IPS-NIHi7 (cell line): ENCODE data around the gene MAST2.
"Not testable (repeated sequence)": the region's sequence is repeated elsewhere in the genome, so short reads cannot be mapped to it uniquely, and the experiment has no call there.

ENCODE experiments used
- DNase-seq: peaks from one replicate; pipeline ENCODE4 v3.0.0; 2012; ENCODE audit warnings: mixed read lengths; ENCODE audit errors: extremely low spot score

MAST2 gene

DNA sequence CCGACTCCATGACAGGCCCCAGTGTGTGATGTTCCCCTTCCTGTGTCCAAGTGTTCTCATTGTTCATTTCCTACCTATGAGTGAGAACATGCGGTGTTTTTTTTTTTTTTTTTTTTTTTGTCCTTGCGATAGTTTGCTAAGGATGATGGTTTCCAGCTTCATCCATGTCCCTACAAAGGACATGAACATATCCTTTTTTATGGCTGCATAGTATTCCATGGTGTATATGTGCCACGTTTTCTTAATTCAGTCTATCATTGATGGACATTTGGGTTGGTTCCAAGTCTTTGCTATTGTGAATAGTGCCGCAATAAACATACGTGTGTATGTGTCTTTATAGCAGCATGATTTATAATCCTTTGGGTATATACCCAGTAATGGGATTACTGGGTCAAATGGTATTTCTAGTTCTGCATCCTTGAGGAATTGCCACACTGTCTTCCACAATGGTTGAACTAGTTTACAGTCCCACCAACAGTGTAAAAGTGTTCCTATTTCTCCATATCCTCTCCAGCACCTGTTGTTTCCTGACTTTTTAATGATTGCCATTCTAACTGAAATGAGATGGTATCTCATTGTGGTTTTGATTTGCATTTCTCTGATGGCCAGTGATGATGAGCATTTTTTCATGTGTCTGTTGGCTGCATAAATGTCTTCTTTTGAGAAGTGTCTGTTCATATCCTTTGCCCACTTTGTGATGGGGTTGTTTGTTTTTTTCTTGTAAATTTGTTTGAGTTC, 54.5 kb downstream of the MAST2 start:
- not testable (repeated sequence) for DNase-seq

DNA sequence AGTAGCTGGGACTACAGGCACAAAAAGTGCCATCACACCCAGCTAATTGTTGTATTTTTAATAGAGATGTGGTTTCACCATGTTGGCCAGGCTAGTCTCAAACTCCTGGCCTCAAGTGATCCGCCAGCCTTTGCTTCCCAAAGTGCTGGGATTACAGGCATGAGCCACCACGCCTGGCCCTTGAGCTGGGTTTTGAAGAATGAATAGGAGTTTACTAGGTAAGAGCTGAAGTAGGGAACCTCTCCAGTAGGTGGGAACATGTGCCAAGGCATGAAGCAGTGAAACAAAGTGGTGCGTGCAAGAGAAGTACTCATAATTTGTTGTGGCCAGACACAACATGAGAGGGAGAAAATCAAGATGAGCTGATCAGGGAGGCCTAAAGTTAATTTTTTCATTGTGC, 55.8 kb downstream of the MAST2 start:
- no peak for DNase-seq

DNA sequence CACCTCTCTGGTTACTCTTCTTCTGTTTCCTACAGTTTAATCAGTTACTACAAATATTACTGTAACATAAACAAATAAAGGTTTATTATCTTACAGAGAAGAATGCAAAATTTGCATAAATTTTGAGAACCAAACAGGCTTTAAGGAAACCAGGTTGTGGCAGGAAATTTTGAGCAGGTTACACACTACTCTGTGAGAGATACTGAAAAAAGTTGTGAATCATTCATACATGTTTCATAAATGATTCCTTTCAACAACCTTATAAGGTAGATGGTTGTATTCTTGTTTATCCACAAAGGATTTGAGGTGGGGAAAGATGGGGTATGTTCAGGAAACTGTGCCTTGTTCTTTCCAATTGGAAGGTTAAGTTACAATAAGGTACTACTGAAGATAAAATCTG, 58.6 kb downstream of the MAST2 start:
- no peak for DNase-seq

- no peak for DNase-seq
These were observed 59.8 kb downstream of the MAST2 start for GRCh38 chr1:45863218-45863617.

- DNase-seq: no peak
These were observed 61.0 kb downstream of the MAST2 start for GRCh38 chr1:45864167-45865106.

DNA sequence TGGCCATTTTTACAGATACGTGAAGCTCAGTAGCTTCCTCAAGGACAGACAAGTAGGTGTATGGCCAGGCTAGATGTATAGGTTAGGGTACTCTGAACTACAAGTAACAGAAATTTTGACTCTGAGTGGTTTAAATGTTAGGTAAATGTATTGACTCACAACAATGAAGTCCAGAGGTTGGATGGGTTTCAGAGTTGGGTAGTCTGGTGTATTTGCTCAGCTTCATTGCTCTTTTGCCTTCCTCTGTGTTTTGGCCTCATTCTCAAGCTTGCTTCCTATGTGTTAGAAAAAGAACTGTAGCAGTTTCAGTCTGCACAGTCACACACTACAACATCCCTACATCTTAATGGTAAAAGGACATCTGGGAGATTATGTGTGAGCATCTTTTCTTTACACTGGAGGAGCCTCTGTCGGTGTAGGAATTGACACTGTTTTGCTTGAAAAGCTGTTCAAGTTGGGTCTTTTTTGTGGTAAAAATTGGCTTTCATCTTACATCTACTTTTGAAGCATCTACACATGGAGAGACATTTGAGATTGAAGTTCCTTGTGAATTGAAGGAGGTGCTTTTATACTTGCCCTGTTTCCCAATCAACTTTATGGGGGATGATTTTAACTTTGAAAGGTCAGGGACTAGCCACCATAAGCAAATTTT, 64.4 kb downstream of the MAST2 start:
- no peak for DNase-seq

- no peak for DNase-seq
These were observed 65.4 kb downstream of the MAST2 start for GRCh38 chr1:45868861-45869260.

- DNase-seq: no peak
These were observed 67.1 kb downstream of the MAST2 start for GRCh38 chr1:45870500-45870899.

DNA sequence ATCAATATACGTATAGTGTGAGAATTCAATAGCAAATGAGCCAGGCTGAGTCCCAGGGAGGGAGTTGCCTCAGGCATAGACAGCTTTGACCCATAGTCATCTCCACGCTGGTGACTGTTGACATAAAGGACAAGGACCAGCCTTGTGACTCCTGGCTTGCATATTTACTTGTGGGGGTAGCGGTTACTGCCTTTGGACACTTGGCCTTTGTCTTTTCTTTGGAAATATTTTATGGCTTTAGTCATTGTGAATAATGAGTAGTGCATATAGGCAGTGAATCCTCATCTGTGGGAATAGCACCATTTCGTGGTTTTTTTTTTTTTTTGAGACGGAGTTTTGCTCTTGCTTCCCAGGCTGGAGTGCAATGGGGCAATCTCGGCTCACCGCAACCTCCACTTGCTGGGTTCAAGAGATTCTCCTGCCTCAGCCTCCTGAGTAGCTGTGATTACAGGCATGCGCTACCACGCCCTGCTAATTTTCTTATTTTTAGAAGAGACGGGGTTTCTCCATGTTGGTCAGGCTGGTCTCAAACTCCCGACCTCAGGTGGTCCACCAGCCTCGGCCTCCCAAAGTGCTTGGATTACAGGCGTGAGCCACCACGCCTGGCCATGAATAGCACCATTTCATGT, 68.9 kb downstream of the MAST2 start:
- not testable (repeated sequence) for DNase-seq

DNA sequence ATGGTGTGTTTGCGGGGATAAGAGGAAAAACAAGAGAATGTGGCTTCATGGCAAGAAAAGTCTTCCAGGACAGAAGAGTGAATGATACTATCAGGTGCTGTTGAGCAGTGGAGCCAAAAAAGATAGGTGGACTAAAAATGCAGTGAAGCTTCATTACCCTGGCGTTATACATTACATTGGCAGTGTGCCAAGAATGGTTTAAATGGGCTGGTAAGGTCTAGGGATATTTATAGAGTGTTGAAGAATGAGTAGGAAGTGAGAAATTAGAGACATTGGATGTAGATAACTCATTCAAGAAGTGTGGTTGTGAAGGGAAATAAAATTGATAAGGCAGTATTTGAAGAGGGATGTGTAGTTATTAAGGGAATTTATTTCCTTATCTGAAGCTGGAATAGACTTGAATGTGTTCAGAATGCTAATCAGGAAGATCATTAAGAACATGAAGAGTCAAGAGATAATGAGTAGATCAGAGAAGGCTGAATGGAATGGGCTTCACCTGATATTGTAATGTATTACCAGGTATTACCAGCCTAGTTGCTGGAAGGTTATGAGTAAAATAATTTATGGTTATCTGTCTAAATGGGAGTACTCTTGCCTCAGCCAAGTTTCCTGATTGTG, 72.7 kb downstream of the MAST2 start:
- no peak for DNase-seq

- no peak for DNase-seq
These were observed 73.9 kb downstream of the MAST2 start for GRCh38 chr1:45877264-45877663.

- no peak for DNase-seq
These were observed 76.6 kb downstream of the MAST2 start for GRCh38 chr1:45879885-45880598.

GRCh38 chr1:45880930-45881329, 77.5 kb downstream of the MAST2 start:
- DNase-seq: no peak

DNA sequence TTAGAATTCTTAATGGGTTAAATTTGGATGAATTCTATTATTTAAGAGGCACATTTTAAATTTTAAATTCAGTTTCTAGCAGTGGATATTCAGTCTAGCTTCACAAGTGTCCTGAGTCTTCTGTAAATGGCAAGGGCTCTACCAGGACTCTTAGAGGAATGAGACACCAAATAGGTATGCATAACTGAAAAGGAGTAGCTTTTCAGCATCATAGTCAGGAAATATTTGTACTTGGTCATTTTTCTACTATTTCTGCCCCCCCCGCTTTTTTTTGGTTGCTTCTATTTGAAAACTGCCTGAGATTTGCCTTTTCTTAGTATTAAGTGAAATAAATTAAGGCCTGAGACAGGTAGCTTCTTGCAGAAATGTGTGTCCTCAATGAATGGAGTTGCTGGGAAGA, 80.2 kb downstream of the MAST2 start:
- no peak for DNase-seq

- no peak for DNase-seq
These were observed 81.3 kb downstream of the MAST2 start for GRCh38 chr1:45884700-45885099.

DNA sequence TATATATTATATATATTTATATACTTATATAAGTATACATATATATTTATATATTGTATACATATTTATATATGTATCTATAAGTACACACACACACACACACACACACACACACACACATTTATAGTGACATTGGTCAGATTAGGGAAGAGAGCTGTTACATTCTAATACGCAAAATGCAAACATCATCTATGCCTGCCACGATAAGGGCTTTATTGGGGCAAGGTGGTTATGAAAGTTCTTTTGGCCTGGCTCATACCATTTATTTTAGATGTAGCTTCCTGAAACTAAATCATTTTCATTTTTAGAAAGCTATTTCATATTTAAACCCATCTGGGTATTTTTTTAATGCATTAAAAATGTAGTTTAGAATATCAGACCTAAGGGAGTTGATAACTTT, 82.8 kb downstream of the MAST2 start:
- DNase-seq: no peak

GRCh38 chr1:45887156-45887842, 83.9 kb downstream of the MAST2 start:
- no peak for DNase-seq

DNA sequence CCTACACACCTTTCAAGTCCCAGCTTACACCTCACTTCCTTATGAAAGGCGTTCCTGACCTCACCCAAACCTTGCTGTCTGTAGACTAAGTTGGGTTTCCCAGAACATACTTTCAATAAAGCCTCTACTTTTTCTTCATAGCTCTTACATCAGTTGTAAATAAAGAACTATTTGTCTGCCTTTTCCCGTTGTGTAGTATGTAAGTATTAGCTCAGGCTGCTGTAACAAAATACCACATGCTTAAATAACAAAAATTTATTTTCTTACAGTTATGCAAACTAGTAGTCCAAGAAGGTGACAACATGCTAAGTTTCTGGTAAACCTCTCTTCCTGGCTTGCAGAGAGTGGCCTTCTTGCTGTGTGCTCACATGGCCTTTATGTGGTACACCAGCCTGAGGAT, 86.7 kb downstream of the MAST2 start:
- DNase-seq: no peak

GRCh38 chr1:45891087-45891486, 87.7 kb downstream of the MAST2 start:
- no peak for DNase-seq

DNA sequence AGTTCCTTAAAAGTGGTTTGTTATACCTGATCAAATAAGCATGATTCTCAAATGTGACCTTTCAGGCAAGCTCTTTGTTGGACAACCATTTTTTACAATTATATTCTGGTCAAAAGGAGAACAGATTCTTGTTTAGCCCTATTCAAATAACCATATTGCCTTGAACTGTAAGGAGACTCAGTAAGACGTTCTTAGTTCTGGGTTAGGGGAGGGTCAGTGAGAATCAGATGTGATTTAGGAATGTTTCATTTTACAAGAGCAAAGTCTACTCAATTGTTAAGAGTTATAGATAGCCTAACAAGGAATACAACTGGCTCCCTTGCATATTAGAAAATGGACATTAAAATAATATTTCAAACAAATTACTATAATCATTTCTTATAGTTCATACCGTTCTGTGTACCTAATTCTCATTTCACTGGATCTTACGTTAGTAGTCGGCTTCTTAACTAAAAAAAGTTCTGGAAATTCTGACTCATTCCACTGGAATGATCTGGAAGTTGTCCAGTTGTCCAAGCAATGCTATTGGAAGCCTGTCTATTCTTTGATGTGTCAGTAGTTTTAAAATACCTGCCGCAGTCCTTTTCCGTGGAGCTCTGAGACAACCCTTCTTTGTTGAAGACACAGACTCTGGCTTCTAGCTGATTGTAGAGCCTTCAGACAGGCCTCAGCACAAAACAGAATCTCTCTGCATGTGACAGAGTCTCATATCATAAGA, 88.8 kb downstream of the MAST2 start:
- DNase-seq: no peak
